Measurements from ENCODE around the gene CACNA1D.
A peak's percentile ranks its signal among the peaks of the same experiment; 100 is the strongest.

CACNA1D gene

GRCh38 chr3:53495520-53496391 lies 1.3 kb downstream of the CACNA1D start:
- no peak overlapping the region for H3K27ac ChIP-seq (ENCODE audit: low read depth, low read length)
- peak overlapping the region; percentile 74 for H3K4me3 ChIP-seq (ENCODE audit: low read depth, low read length)
- no peaks in the 10 kb centered on the region for H3K9me3 ChIP-seq (ENCODE audit: control insufficient read depth, insufficient read depth, low read depth, low read length)
- peaks cover 74% of the 10 kb centered on the region for H3K27me3 ChIP-seq (ENCODE audit: control insufficient read depth, insufficient read depth, low read length)
- H3K4me1 ChIP-seq (ENCODE audit: control insufficient read depth, insufficient read depth, low read length), result peaks cover 9% of the 10 kb centered on the region; the same call in 1 of the 2 replicates
- H3K36me3 ChIP-seq (ENCODE audit: control insufficient read depth, insufficient read depth, low read length), result no peaks in the 10 kb centered on the region
- H3K9ac ChIP-seq (ENCODE audit: low read length), result no peak overlapping the region

GRCh38 chr3:53496392-53496670 lies 1.9 kb downstream of the CACNA1D start:
- no peak overlapping the region for H3K9ac ChIP-seq (ENCODE audit: low read length)
- peaks cover 69% of the 10 kb centered on the region for H3K27me3 ChIP-seq (ENCODE audit: control insufficient read depth, insufficient read depth, low read length)
- no peak overlapping the region for H3K27ac ChIP-seq (ENCODE audit: low read depth, low read length)
- H3K4me1 ChIP-seq (ENCODE audit: control insufficient read depth, insufficient read depth, low read length), result peaks cover 9% of the 10 kb centered on the region; the same call in 1 of the 2 replicates
- no peaks in the 10 kb centered on the region for H3K9me3 ChIP-seq (ENCODE audit: control insufficient read depth, insufficient read depth, low read depth, low read length)
- H3K36me3 ChIP-seq (ENCODE audit: control insufficient read depth, insufficient read depth, low read length), result no peaks in the 10 kb centered on the region
- H3K4me3 ChIP-seq (ENCODE audit: low read depth, low read length), result peak overlapping the region; percentile 74

GRCh38 chr3:53496984-53497383 lies 2.6 kb downstream of the CACNA1D start:
- H3K36me3 ChIP-seq (ENCODE audit: control insufficient read depth, insufficient read depth, low read length), result no peaks in the 10 kb centered on the region
- H3K27ac ChIP-seq (ENCODE audit: low read depth, low read length), result no peak overlapping the region
- no peaks in the 10 kb centered on the region for H3K9me3 ChIP-seq (ENCODE audit: control insufficient read depth, insufficient read depth, low read depth, low read length)
- H3K4me1 ChIP-seq (ENCODE audit: control insufficient read depth, insufficient read depth, low read length), result peaks cover 9% of the 10 kb centered on the region; the same call in 1 of the 2 replicates
- no peak overlapping the region for H3K9ac ChIP-seq (ENCODE audit: low read length)
- peaks cover 63% of the 10 kb centered on the region for H3K27me3 ChIP-seq (ENCODE audit: control insufficient read depth, insufficient read depth, low read length)
- H3K4me3 ChIP-seq (ENCODE audit: low read depth, low read length), result no peak overlapping the region

- Histone ChIP-seq H3K36me3 (ENCODE audit: control insufficient read depth, insufficient read depth, low read length) (no peaks in the 10 kb centered on the region), H3K4me1 (ENCODE audit: control insufficient read depth, insufficient read depth, low read length) (peaks cover 3% of the 10 kb centered on the region; the same call in 1 of the 2 replicates), H3K9me3 (ENCODE audit: control insufficient read depth, insufficient read depth, low read depth, low read length) (no peaks in the 10 kb centered on the region), H3K27me3 (ENCODE audit: control insufficient read depth, insufficient read depth, low read length) (peaks cover 43% of the 10 kb centered on the region), H3K9ac (ENCODE audit: low read length) (no peak overlapping the region), H3K4me3 (ENCODE audit: low read depth, low read length) (no peak overlapping the region), H3K27ac (ENCODE audit: low read depth, low read length) (no peak overlapping the region)
These were observed 4.6 kb downstream of the CACNA1D start for GRCh38 chr3:53498806-53499641.

GRCh38 chr3:53500165-53500777 lies 5.9 kb downstream of the CACNA1D start:
- Histone ChIP-seq H3K9ac (ENCODE audit: low read length) (no peak overlapping the region), H3K9me3 (ENCODE audit: control insufficient read depth, insufficient read depth, low read depth, low read length) (no peaks in the 10 kb centered on the region), H3K27ac (ENCODE audit: low read depth, low read length) (no peak overlapping the region), H3K4me3 (ENCODE audit: low read depth, low read length) (no peak overlapping the region), H3K36me3 (ENCODE audit: control insufficient read depth, insufficient read depth, low read length) (no peaks in the 10 kb centered on the region), H3K4me1 (ENCODE audit: control insufficient read depth, insufficient read depth, low read length) (peaks cover 3% of the 10 kb centered on the region; the same call in 1 of the 2 replicates), H3K27me3 (ENCODE audit: control insufficient read depth, insufficient read depth, low read length) (peaks cover 33% of the 10 kb centered on the region)

GRCh38 chr3:53501178-53501577 lies 6.8 kb downstream of the CACNA1D start:
- Histone ChIP-seq H3K36me3 (ENCODE audit: control insufficient read depth, insufficient read depth, low read length) (no peaks in the 10 kb centered on the region), H3K4me1 (ENCODE audit: control insufficient read depth, insufficient read depth, low read length) (peaks cover under 1% of the 10 kb centered on the region; the same call in 1 of the 2 replicates), H3K9ac (ENCODE audit: low read length) (no peak overlapping the region), H3K4me3 (ENCODE audit: low read depth, low read length) (no peak overlapping the region), H3K27ac (ENCODE audit: low read depth, low read length) (no peak overlapping the region), H3K9me3 (ENCODE audit: control insufficient read depth, insufficient read depth, low read depth, low read length) (no peaks in the 10 kb centered on the region), H3K27me3 (ENCODE audit: control insufficient read depth, insufficient read depth, low read length) (peaks cover 24% of the 10 kb centered on the region)

GRCh38 chr3:53502737-53503136 lies 8.3 kb downstream of the CACNA1D start:
- H3K36me3 ChIP-seq (ENCODE audit: control insufficient read depth, insufficient read depth, low read length), result no peaks in the 10 kb centered on the region
- peaks cover 9% of the 10 kb centered on the region for H3K27me3 ChIP-seq (ENCODE audit: control insufficient read depth, insufficient read depth, low read length)
- H3K4me1 ChIP-seq (ENCODE audit: control insufficient read depth, insufficient read depth, low read length), result no peaks in the 10 kb centered on the region
- H3K9me3 ChIP-seq (ENCODE audit: control insufficient read depth, insufficient read depth, low read depth, low read length), result no peaks in the 10 kb centered on the region
- no peak overlapping the region for H3K9ac ChIP-seq (ENCODE audit: low read length)
- H3K4me3 ChIP-seq (ENCODE audit: low read depth, low read length), result no peak overlapping the region
- H3K27ac ChIP-seq (ENCODE audit: low read depth, low read length), result no peak overlapping the region

- no peak overlapping the region for H3K9ac ChIP-seq (ENCODE audit: low read length)
- H3K36me3 ChIP-seq (ENCODE audit: control insufficient read depth, insufficient read depth, low read length), result no peaks in the 10 kb centered on the region
- H3K27me3 ChIP-seq (ENCODE audit: control insufficient read depth, insufficient read depth, low read length), result peaks cover 4% of the 10 kb centered on the region; the same call in 1 of the 2 replicates
- no peaks in the 10 kb centered on the region for H3K9me3 ChIP-seq (ENCODE audit: control insufficient read depth, insufficient read depth, low read depth, low read length)
- H3K4me3 ChIP-seq (ENCODE audit: low read depth, low read length), result no peak overlapping the region
- H3K4me1 ChIP-seq (ENCODE audit: control insufficient read depth, insufficient read depth, low read length), result no peaks in the 10 kb centered on the region
- no peak overlapping the region for H3K27ac ChIP-seq (ENCODE audit: low read depth, low read length)
These were observed 8.8 kb downstream of the CACNA1D start for GRCh38 chr3:53503195-53503594.

- H3K4me1 ChIP-seq (ENCODE audit: control insufficient read depth, insufficient read depth, low read length), result no peaks in the 10 kb centered on the region; the same call in 1 of the 2 replicates
- no peak overlapping the region for H3K9ac ChIP-seq (ENCODE audit: low read length)
- H3K27me3 ChIP-seq (ENCODE audit: control insufficient read depth, insufficient read depth, low read length), result no peaks in the 10 kb centered on the region
- no peak overlapping the region for H3K27ac ChIP-seq (ENCODE audit: low read depth, low read length)
- H3K4me3 ChIP-seq (ENCODE audit: low read depth, low read length), result no peak overlapping the region
- H3K9me3 ChIP-seq (ENCODE audit: control insufficient read depth, insufficient read depth, low read depth, low read length), result no peaks in the 10 kb centered on the region
- H3K36me3 ChIP-seq (ENCODE audit: control insufficient read depth, insufficient read depth, low read length), result no peaks in the 10 kb centered on the region
These were observed 11.8 kb downstream of the CACNA1D start for GRCh38 chr3:53506110-53506762.

GRCh38 chr3:53506763-53507145 lies 12.3 kb downstream of the CACNA1D start:
- H3K4me1 ChIP-seq (ENCODE audit: control insufficient read depth, insufficient read depth, low read length), result no peaks in the 10 kb centered on the region; the same call in 1 of the 2 replicates
- no peak overlapping the region for H3K27ac ChIP-seq (ENCODE audit: low read depth, low read length)
- no peaks in the 10 kb centered on the region for H3K9me3 ChIP-seq (ENCODE audit: control insufficient read depth, insufficient read depth, low read depth, low read length)
- no peaks in the 10 kb centered on the region for H3K27me3 ChIP-seq (ENCODE audit: control insufficient read depth, insufficient read depth, low read length)
- no peaks in the 10 kb centered on the region for H3K36me3 ChIP-seq (ENCODE audit: control insufficient read depth, insufficient read depth, low read length)
- no peak overlapping the region for H3K4me3 ChIP-seq (ENCODE audit: low read depth, low read length)
- H3K9ac ChIP-seq (ENCODE audit: low read length), result no peak overlapping the region
